Dermis blood vessel endothelial cell (primary cell): ENCODE results near the gene C4B. TPM values are rescaled to one million over a fixed set of nuclear protein-coding genes. Genes with fewer than 3 reads are reported as not detected.

Experiments
- DNase-seq: peaks from one replicate; pipeline ENCODE4 v3.0.0; 2010
- total RNA-seq: library from RNA; depleted of rRNA; stranded (reverse); fragments of >200 nt; gene quantifications from 2 replicates; pipeline ENCODE4 v1.2.3, GENCODE V29; 2014

C4B gene
- total RNA-seq, 1 donor from 2014 or later = 2.6 TPM

DNA sequence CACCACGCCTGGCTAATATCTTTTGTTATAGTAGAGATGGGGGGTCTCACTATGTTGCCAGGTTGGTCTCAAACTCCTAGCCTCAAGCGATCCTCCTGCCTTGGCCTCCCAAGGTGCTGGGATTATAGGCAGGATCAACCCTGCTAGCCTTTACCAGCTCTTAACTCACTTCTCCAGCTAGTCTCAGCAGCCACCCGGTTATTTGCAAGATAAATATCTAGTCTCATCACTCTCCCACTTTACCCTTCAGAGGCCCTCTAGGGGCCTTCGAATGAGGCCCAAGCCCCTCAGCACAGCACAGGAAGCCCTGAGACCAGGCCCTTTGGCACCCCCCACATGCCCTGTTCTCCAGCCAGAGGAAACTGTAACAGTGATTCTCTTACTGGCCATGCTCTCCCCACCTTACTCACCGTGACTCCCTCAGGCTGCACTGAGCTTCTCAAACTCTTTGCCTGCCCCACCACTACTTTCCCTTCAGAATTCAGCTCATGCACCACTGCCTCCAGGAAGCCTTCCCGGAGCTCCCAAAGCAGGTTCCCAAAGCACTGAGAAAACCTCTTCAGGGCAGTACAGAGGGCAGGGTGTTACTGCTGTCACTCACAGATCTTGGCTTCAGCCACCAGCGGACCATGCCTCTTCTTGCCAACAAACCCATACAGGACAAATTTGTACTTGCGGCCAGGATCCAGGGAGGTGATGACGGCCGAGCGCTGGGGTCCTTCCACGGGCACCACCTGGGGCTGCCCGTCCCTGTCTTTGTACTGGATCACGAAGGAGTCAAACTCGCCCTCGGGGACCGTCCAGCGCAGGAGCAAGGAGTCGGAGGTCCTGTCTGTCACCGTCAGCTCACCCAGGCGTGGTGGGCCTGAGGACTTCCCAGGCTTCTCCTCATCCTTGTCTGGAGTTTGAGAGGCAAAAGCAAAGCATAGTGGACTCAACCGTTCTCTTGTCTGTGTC lies 69.5 kb downstream of the C4B start:
- DNase-seq = no peak

DNA sequence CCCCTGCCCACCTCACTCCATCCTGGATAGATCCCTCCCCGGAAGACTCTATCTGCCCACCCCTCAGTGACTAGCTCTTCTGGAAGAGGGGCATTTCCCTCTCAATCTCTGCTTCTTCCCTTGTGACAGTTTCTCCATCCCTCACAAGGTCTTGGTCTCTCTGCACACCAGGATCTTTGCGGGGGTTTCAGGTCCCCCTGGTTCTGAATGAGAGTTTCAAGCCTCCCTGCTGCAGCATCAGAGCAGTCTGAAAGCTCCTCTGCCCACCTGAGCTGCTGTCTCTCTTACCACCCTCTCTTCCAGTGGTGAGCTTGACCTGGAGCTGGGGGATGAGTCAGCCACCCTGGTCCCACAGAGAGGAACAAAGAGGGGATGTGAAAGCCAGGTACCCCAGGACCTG lies 70.2 kb downstream of the C4B start:
- DNase-seq = no peak

Other genes with a start within 250 kb of the C4B start
- 0.05 and 0.34 TPM in 2 replicates for gene VWA7, start 237.5 kb upstream of the C4B start, total RNA-seq
- gene VARS1, start 219.0 kb upstream of the C4B start, total RNA-seq = 39.7 and 116 TPM in 2 replicates
- 32.0 and 36.9 TPM in 2 replicates for gene LSM2, start 207.8 kb upstream of the C4B start, total RNA-seq
- 0.51 and 0.85 TPM in 2 replicates for gene HSPA1L, start 199.5 kb upstream of the C4B start, total RNA-seq
- gene HSPA1A, start 199.3 kb upstream of the C4B start, total RNA-seq = 139 and 155 TPM in 2 replicates
- 68.8 and 71.5 TPM in 2 replicates for gene HSPA1B, start 187.1 kb upstream of the C4B start, total RNA-seq
- gene NEU1, start 152.0 kb upstream of the C4B start, total RNA-seq = 66.8 and 78.1 TPM in 2 replicates
- 0.05 and 0.17 TPM in 2 replicates for gene SLC44A4, start 135.8 kb upstream of the C4B start, total RNA-seq
- gene EHMT2, start 117.1 kb upstream of the C4B start, total RNA-seq = 45.9 and 58.9 TPM in 2 replicates
- gene ZBTB12, start 112.7 kb upstream of the C4B start, total RNA-seq = 3.6 and 4.9 TPM in 2 replicates
- gene C2, start 87.1 kb upstream of the C4B start, total RNA-seq = not detected in 2 replicates
- 1.6 and 2.0 TPM in 2 replicates for gene CFB, start 68.7 kb upstream of the C4B start, total RNA-seq
- 111 and 114 TPM in 2 replicates for gene NELFE, start 55.8 kb upstream of the C4B start, total RNA-seq
- 37.3 and 48.2 TPM in 2 replicates for gene SKIC2, start 55.6 kb upstream of the C4B start, total RNA-seq
- gene DXO, start 42.7 kb upstream of the C4B start, total RNA-seq = 12.8 and 14.6 TPM in 2 replicates
- gene C4A, start 32.7 kb upstream of the C4B start, total RNA-seq = 1.5 and 2.2 TPM in 2 replicates
- 0.34 TPM in 1 of 2 replicates, not detected in the other for gene CYP21A2, start 23.6 kb downstream of the C4B start, total RNA-seq
- gene TNXB, start 94.5 kb downstream of the C4B start, total RNA-seq = 4.6 and 4.8 TPM in 2 replicates
- gene ATF6B, start 113.5 kb downstream of the C4B start, total RNA-seq = 13.4 and 20.5 TPM in 2 replicates
- gene FKBPL, start 115.5 kb downstream of the C4B start, total RNA-seq = 6.9 and 8.3 TPM in 2 replicates
- 0.05 TPM in 1 of 2 replicates, not detected in the other for gene PRRT1, start 137.1 kb downstream of the C4B start, total RNA-seq
- 69.8 and 82.5 TPM in 2 replicates for gene PPT2, start 139.3 kb downstream of the C4B start, total RNA-seq
- 1.3 and 2.7 TPM in 2 replicates for gene EGFL8, start 149.8 kb downstream of the C4B start, total RNA-seq
- 9.5 and 22.2 TPM in 2 replicates for gene AGPAT1, start 161.3 kb downstream of the C4B start, total RNA-seq
- 31.6 and 53.1 TPM in 2 replicates for gene RNF5, start 163.6 kb downstream of the C4B start, total RNA-seq
- gene AGER, start 169.5 kb downstream of the C4B start, total RNA-seq = 0.74 and 0.85 TPM in 2 replicates
- gene PBX2, start 175.4 kb downstream of the C4B start, total RNA-seq = 62.3 and 85.6 TPM in 2 replicates
- gene GPSM3, start 177.8 kb downstream of the C4B start, total RNA-seq = 3.1 and 8.7 TPM in 2 replicates
- 44.3 and 63.5 TPM in 2 replicates for gene NOTCH4, start 209.3 kb downstream of the C4B start, total RNA-seq